NCI-H524 (cell line): ENCODE measurements around the gene AMPD2.
A peak's percentile ranks its signal among the peaks of the same experiment; 100 is the strongest.

Experiments used
- DNase-seq, 2 experiments: peaks; one replicate each; lab custom pipeline; 2025; lab: John Stamatoyannopoulos, UW

AMPD2 gene

DNA sequence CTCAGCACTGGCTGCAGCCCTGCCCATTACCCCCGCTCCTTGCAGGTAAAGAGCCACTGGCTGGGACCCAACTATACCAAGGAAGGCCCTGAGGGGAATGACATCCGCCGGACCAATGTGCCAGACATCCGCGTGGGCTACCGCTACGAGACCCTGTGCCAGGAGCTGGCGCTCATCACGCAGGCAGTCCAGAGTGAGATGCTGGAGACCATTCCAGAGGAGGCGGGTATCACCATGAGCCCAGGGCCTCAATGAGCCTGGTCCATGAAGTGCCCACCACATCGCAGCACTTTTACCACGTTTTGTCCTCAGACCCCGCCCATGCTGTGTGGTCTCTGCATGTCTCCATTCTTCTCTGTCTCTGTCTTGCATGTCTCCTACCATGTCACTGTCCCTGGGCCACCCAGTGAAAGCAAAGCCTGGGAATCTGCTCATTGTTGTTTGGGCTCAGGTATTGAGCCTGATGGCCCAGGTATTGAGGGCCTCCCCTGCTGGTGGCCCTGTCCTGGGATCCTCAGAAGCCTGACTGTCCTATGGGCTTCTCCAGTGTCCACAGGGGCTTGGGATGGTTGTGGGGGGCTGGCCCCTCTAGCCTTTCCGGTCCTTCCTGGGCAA is 11.4 kb downstream of the AMPD2 start:
- no peak for DNase-seq

DNA sequence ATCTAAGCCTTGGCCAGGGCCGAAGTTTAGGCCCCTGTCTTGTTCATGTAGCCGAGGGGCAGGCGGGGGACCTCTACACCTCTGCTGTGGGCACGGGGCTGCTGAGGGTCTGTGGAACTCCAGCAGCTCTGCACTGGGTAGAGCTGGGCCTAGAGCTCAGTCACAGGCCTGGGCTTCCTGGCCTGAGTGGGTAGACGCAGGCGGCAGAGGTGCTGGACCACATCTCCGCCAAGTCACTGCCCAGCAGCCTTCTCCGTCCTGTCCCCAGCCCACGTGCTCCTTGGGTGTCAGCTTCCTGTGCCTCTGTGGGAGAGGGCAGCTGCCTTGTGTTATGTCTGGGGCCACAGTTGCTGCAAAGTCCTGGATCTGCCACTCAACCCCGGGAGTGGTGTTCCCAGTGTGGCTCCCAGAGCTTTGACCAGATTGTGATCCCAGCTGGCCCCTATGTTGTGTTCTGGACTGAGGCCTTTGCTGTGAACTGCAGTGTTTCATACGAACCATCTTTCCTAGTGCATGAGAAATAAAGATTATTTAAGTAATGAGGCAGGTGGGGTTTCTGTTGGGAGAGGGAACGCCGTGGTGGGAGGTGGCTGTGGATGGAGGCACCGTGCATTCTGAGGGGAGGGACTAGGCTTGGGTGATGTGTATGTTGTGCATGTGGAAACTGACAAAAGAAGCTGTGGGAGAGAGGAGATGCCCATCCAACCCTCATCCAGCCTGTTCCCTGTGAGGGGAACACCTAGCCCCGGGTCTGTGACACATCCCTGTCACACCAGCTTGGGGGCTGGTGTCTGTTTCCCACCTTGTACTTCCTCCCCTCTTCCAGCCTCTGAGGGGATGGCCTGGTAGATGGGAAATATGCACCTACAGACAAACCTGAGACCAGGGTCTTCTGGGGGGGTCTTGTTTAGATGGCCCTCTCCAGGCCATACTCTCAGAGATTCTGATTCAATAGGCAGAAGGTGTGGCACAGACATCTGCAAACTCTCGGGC is 12.2 kb downstream of the AMPD2 start:
- no peak for DNase-seq

DNA sequence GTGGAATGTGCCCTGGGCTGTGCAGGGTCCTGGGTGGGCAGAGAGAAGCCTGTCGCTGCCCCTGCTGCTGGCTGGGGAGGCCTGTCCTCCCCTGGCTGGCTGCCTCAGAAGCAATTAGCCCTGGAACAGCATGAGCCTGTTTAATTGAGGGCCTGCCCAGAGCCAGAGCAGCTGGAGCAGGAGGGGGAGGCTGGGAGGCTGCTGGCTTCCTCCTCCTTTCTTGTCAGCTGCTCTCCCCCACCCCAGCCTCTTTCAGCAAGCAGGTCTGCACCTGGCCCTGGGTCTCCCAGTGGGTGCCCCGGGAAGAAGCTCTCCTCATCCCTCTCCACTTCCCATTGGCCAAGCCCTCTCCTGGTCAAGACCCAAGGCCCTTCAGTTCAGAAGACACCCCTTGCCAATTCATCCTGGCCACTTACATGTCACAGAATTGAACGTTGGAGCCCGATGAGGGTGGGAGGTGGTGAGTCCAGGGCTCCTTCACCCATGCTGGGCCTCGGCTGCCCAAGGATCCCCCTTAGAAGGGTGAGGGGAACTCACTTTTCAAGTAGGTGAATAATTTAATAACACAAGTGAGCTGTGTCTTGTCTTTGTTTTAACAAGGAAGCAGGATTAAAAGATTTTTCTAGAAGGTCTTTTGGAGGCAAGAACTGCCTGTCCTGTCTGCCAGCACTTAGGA is 13.2 kb downstream of the AMPD2 start:
- DNase-seq, result peak; percentile 44 to 69

DNA sequence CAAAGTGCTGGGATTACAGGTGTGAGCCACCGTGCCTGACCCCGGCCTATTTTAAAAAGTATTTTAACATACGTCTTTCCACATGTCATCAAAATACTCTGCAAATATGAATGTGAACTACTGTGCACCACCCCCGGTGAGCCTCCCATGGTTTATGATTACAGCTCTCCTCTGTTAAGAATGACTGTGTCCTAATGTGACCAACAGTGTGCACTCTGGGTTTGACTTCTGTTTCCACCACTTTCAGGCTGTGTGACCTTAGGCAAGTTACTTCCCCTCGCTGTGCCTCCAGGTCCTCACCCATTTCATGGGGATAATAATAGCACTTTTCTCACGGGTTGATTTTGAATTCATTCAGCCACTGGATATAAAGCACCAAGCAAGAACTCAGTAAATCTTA is 14.7 kb downstream of the AMPD2 start:
- no peak for DNase-seq

DNA sequence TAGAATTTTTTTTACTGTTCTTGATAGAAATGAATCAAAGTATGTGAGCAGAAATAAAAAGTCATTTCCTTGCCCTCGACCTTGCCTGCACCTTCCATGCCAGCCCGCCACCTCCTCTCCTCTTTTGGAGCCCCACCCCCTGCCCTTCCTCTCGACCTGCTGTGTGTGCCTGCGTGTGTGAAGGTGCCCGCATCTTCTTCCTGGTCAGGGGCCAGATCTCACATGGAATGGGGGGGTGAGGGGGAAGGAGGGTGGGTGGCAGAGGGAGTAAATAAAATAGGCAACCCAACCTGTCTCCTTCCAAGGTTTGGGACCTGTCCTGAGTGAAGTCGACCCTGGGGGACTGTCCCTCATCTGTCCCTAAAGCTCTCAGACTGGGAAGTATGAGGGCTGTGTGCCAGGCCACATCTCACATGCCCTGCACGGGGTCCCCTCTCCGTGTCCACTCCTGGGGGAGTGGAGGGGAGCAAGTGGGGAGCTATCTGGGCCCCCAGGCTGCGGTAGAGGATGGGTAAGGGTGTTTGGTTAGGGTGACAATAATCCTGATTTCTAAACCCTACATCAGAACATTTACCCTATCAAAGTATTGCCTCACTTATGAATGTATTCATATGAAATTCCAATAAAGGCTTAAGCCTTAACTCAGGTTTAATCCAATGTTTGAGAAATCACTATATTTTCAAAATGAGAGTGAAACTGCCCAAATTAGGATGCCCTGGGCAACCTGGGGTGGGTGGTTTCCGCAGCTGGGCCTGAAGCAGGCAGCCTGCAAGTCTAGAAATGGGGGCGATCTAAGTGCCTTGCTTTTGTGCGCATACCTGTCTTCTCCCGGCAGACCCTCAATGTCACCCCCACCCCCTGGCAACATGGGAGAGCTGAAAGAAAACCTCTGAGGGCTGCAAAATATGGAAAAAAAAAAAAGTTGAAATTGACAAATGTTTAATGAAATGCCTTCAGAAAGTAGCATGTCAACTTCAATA is 15.4 kb downstream of the AMPD2 start:
- DNase-seq, result no peak

DNA sequence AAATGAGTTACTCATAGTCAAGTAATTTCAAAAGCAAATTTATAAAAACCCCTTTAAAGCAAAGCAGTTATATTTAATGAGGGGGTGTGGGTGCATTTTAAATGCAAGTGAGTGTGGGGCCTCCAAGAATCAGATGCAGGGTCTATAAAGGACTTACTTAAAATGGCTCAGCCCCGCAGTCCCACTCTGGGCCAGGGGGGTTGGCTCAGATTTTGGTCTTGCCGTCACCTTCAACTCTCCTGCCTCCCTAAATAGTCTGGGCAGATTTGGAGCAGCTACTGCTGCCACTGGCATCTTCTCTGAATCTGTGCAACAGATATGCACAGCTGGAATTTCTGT is 16.2 kb downstream of the AMPD2 start:
- no peak for DNase-seq

DNA sequence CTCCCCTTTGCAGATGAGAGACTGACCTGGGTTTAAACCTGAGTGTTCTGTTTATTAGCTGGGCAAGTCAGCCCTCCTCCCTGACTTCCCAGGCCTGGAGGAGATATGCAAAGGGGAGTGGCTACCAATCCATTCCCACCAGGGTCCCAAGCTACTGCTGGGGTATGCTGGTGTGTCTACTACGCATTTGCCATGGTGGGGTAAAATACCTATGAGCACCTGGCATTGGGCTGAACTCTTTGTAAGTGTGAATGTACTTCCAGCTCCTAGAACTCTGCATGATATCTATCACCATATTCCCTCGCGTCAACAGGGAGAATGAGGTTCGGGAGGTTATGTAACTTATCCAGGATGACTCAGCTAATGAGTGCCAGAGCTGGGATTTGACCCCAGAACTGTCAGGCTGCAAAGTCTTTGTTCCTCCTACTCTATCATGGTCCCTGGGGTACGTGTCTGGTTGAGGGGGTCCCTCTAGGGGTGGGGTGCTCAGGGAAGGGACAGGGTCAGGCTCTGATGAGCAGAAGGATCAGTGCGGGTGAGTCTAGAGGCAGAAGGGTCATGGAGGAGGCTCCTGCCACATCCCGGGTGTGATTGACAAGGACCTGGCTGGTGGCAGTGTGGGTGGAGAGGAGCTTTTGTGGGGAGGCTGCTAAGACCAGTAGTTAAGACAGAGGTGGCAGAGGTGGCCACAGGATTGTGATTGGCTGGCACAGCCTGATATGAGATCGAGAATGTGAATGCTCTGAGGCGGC is 16.7 kb downstream of the AMPD2 start:
- DNase-seq, result no peak

DNA sequence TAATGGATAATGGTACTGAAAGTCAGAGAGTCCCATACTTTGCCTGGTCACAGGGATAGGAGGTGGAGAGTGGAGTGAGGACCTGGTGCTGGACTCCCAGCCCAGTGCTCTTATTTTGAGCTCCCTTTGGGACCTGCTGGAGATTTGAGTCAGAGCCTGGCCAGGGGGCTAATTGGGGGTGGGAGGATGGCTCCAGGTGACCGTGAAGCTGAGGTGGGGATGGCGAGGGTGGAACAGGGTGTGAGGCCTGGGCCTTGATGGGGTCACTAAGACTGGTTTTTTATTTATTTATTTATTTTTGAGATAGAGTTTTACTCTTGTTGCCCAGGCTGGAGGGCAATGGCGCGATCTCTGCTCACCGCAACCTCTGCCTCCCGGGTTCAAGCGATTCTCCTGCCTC is 17.8 kb downstream of the AMPD2 start:
- no peak for DNase-seq

DNA sequence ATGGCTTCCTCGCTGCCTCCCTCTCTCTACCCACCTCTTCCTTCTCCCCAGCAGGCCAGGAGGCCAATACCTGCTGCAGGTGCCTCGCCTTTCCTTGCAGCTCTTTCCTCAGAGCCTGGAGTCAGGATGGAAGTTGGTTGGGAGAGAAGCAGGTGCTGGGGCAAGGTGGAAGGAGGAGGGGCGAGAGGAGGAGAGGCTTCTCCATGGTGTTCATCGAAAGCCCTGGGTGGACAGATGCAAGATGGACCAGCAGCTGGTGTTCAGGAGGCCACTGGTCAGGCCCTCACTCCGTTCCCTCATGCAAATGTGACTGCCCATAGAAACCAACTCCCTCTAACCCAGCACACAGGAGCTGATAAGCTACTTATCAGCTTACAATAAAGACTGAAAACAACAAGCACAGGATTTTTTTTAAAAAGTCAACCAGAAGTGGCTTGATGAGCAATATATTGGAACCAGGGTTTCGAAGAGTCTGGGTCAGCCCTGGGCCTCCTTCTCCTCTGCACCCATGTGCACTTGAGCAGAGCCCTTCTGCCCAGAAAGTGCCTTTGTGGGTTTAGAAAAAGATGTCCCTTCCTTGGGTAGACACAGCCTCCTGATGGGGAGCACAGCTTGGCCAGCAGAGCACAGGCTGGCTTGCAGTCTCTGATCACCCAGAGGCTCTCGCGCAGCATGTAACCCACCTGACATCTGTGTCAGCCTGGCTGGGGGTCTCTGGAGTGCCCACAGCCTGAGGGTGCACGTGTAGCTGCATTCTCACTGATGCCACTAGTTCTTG is 19.6 kb downstream of the AMPD2 start:
- no peak for DNase-seq

DNA sequence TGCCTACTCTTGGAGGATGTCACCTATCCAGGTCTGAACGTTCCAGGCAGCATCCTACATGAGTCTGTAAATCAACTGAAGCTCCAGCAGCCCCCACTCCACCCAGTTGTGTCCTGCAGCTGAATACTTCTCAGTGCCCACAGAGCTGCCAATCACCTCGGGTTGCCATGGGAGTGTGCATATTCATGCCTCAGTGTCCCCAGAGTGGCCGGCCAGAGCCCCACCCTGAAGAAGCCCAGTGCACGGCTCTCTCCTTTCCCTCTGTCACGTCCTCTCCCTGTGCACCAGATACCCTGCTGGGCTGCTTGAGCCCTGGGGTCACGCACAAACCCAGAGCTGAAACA is 20.2 kb downstream of the AMPD2 start:
- no peak for DNase-seq

DNA sequence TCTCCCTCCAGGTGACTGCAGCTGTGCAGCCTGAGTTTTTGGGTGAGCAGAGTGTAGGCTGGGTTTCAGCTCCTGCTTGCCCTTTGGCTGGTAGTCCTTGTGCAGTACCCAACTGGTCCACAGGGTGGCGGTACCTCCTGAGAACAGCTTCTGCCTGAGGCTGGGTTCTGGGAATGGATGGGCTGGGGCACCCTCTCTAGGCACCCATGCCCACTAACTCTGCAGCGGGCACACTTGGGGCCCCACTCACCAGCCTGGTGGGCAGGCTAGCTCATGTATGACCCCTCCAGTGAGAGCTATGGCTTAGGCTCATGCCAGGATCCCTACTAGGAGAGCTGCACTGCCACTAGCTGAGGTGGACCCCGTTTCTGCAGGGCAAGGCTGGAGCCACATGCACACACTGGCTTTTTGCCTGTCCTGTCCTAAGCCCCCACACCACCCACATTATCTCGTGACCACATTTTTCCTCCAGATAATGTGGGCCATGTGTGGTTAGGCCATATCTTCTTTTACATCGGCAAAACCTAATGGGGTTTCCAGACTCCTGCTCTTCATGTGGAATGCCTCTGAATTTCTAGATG is 20.7 kb downstream of the AMPD2 start:
- DNase-seq, result peak in 1 of 2 experiments; percentile 66

DNA sequence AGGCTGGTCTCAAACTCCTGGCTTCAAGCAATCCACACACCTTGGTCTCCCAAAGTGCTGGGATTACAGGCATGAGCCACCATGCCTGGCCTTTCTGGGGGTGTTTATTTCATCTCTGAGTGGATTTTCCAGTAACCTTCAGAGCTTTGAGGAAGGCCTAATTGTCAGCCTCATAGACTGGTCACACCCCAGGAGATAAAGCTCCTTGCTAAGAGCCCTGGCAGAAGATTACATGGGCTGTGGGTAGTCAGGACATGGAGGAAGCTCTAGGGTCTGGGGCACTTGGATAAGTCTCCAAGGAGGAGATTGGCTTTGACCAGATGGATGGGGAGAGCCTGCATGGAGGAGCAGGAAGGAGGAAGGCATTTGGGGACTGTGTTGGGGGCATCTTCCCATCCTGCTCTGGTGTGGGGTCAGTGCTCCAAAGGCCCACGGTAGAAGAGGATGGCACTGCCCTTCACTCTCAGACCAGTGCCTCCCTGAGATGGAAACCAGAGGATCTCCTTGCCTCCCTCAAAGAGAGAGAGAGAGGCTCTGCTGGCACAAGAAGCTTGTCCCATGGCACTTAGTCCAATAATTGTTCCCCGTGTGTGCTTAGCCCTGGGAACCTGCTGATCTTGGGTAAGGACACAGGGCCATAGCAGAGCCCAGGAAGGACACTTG is 21.6 kb downstream of the AMPD2 start:
- no peak for DNase-seq

DNA sequence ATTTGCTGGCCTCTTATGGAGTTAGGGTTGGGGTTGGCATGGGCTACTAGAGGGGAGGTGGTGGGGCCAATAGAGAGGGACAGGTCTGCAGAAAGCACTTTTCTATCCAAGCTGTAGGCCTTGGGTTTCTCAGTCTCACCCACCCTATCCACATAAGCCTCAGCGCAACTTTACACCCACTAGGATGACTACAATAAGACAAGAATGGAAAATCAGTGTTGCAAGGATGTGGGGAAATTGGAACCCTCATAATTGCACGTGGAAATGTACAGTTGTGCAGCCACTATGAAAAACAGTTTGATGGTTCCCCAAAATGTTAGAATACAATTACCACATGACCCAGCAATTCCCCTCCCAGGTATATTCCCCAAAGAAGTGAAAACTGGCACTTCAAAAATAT is 22.2 kb downstream of the AMPD2 start:
- DNase-seq, result no peak

DNA sequence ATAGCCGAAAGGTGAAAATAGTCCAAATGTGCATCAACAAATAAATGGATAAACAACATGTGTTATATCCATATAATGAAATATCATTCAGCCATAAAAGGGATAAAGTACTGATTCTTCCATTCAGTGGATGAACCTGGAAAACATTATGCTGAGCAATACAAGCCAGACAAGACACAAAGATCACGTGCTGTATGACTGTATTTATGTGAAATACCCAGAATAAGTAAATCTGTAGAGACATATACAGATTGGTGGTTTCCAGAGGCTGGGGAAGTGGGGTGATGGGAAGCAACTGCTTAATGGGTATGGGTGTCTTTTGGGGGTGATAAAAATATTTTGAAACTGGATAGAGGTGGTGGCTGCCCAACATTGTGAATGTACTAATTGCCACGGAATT is 23.0 kb downstream of the AMPD2 start:
- DNase-seq, result no peak

DNA sequence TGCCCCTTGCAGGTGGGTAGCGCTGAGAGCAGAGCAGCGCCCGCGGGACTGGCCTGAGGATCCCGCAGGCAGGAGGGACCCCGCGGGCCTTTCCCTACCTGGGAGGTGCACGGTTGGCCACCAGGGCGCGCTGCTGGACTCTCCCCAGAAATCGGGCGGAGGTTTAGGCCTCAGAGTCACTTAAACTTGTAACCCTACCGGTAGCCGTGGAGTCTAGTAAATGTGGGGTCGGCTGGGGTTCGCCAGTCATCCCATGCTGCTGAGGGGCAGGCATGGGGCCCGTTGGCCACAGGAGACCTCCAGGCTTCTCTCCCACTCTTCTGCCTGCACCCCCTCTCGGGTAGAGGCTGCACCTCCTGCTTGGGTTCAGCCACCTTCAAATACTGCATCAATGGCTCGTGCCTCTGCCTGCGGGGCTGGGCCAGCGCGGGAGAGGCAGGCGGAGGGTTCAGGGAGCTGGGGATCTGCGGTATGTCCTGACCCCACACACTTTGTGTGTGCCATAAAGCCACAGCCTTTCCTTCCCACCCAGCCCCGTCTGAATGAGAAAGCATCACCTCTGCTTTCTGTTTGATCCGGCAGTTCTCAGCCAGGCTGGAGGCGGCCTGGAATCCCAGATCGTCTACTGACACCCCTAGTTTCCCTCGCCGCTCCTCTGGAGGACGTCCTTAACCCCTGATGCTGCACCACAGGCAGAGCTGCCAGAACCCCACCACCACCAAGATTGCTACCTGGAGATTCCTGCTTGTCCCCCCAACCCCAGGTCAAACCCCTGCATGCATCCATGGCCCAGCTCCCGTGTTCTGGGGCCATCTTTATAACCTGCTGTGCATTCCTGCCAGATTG is 24.0 kb downstream of the AMPD2 start:
- peak; percentile 34 to 64 for DNase-seq

DNA sequence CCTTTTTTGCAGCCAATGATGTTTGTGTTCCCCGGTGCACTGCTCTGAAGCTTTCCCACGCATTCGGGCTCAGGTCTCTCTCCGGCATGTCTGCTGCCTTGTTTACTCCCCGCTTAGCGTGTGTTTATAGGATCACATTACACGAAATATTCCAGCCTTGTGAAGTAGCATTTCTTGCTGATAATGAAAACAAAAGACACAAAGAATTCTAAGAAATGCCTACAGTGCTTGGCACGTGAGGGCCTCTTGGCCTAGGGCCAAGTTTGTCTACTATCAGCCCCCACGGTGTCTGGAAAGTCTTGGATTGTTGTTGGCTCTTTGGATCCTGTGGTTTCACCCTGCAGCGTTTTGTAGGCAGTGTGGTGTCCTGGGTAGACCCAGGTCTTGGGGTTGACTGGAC is 25.0 kb downstream of the AMPD2 start:
- no peak for DNase-seq

DNA sequence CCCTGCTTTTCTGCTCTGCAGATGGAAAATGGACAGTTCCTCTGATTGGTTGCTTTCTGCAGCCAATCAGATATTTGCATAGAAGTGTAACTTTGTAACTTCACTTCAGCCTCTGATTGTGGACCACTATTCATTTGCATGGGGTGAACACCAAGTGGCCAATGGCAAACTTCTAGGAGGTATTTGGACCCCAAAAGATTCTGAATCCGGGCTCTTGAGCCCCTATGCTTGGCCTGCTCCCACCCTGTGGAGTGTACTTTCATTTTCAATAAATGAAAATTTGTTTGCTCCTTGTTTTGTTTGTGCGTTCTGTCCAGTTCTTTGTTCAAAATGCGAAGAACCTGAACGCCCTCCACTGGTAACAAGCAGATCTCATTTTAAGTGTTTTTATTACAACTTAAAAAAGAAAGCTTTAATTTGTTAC is 29.9 kb downstream of the AMPD2 start:
- no peak for DNase-seq

DNA sequence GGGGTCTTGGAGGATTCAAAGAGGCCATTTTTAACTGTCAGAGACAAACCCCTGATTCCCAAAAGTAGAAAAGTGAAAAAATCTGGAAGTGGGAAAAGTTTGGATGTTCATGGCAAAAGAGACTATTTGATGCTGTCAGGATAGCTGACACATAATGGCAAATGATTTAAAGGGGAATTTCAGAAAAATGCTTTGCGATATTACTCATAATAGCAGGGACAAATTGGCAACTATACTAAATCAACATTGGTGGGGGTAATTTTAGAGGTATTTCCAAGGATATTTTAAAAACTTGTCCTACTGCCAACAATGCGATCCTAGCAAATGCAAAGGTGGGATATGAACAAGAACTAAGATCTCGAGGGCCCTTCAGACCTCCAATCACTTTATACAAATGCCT is 31.0 kb downstream of the AMPD2 start:
- DNase-seq, result no peak
